ENCODE data around the gene DPYD. TPM values are rescaled to one million over a fixed set of nuclear protein-coding genes. Genes with fewer than 3 reads are reported as not detected.

The DPYD gene
- total and polyA plus RNA-seq, 10 of the 15 experiments (the other 5 are each of a cell fraction or from before 2014, with no cell fraction given): 5.7 to 23.8 (median 10.2) TPM

DNA sequence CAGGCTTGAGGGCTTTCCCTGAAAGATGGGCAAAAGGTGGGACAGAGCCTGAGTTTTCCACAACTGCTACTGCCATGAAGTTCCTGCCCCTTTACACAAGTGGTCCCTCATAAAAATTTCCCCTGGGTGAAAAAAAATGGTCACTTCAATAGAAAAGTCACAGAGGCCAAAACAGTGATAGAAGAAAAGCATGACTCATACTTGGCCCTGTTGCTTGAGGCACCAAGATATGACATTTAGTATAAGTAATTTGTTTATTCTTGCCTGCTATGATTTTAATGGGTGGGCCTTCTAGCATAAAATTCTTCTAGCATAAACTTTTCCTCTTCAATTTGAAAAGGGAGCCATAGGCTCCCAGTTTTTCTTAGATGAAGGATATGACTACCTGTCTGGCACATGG lies 280.2 kb downstream of the DPYD start:
- no peak overlapping the region for H2AFZ ChIP-seq (ENCODE audit: control insufficient read depth, low read depth, low read length)
- intact Hi-C loops (cut with micrococcal nuclease; ENCODE audit: unreplicated experiment): no loop called here
- no TSS peak for BruUV-seq (replicated peaks)
- no peak overlapping the region for H3K9ac ChIP-seq (ENCODE audit: control insufficient read depth, insufficient read depth, low read length)
- no peaks in the 10 kb centered on the region for H4K20me1 ChIP-seq (ENCODE audit: control insufficient read depth, insufficient read depth)
- H3K4me1 ChIP-seq (ENCODE audit: control insufficient read depth, insufficient read depth, low read length): no peaks in the 10 kb centered on the region
- H3K27ac ChIP-seq (ENCODE audit: control insufficient read depth, insufficient read depth): no peak overlapping the region
- no peak overlapping the region for H3K4me2 ChIP-seq (ENCODE audit: control insufficient read depth, insufficient read depth)
- TF ChIP-seq, protein P1, sequence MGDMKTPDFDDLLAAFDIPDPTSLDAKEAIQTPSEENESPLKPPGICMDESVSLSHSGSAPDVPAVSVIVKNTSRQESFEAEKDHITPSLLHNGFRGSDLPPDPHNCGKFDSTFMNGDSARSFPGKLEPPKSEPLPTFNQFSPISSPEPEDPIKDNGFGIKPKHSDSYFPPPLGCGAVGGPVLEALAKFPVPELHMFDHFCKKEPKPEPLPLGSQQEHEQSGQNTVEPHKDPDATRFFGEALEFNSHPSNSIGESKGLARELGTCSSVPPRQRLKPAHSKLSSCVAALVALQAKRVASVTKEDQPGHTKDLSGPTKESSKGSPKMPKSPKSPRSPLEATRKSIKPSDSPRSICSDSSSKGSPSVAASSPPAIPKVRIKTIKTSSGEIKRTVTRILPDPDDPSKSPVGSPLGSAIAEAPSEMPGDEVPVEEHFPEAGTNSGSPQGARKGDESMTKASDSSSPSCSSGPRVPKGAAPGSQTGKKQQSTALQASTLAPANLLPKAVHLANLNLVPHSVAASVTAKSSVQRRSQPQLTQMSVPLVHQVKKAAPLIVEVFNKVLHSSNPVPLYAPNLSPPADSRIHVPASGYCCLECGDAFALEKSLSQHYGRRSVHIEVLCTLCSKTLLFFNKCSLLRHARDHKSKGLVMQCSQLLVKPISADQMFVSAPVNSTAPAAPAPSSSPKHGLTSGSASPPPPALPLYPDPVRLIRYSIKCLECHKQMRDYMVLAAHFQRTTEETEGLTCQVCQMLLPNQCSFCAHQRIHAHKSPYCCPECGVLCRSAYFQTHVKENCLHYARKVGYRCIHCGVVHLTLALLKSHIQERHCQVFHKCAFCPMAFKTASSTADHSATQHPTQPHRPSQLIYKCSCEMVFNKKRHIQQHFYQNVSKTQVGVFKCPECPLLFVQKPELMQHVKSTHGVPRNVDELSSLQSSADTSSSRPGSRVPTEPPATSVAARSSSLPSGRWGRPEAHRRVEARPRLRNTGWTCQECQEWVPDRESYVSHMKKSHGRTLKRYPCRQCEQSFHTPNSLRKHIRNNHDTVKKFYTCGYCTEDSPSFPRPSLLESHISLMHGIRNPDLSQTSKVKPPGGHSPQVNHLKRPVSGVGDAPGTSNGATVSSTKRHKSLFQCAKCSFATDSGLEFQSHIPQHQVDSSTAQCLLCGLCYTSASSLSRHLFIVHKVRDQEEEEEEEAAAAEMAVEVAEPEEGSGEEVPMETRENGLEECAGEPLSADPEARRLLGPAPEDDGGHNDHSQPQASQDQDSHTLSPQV (IDR thresholded peaks at IDR 0.05): no peak
- TF ChIP-seq ETV6 (conservative IDR thresholded peaks at IDR 0.05 in 1 of 2, IDR thresholded peaks at IDR 0.05 in 1 of 2; ENCODE audit: borderline replicate concordance in 1 of 2, low read depth in 1 of 2) (no peak), STAT3 (IDR thresholded peaks at IDR 0.05; ENCODE audit: low read depth, low read length) (no peak), KDM1A (IDR thresholded peaks at IDR 0.05; ENCODE audit: borderline replicate concordance) (no peak), ESRRA (IDR thresholded peaks at IDR 0.05; ENCODE audit: low read length) (no peak), ZBED1 (IDR thresholded peaks at IDR 0.05; ENCODE audit: borderline replicate concordance) (no peak), NR2C1 (IDR thresholded peaks at IDR 0.05) (no peak), BMI1 (IDR thresholded peaks at IDR 0.05; ENCODE audit: borderline replicate concordance) (no peak), SIX5 (IDR thresholded peaks at IDR 0.05; ENCODE audit: low read depth, low read length, severe bottlenecking) (no peak), ZBTB40 (IDR thresholded peaks at IDR 0.05; ENCODE audit: borderline replicate concordance) (no peak), NRF1 (conservative IDR thresholded peaks at IDR 0.05; ENCODE audit: low read depth, low read length) (no peak), SMC3 (IDR thresholded peaks at IDR 0.05; ENCODE audit: borderline replicate concordance, low read length) (no peak)
- TF ChIP-seq, protein P2, sequence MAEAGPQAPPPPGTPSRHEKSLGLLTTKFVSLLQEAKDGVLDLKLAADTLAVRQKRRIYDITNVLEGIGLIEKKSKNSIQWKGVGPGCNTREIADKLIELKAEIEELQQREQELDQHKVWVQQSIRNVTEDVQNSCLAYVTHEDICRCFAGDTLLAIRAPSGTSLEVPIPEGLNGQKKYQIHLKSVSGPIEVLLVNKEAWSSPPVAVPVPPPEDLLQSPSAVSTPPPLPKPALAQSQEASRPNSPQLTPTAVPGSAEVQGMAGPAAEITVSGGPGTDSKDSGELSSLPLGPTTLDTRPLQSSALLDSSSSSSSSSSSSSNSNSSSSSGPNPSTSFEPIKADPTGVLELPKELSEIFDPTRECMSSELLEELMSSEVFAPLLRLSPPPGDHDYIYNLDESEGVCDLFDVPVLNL (IDR thresholded peaks at IDR 0.05; ENCODE audit: low read depth, low read length): no peak
- no peaks in the 10 kb centered on the region for H3K36me3 ChIP-seq (ENCODE audit: control insufficient read depth in 2 of 2, insufficient read depth in 2 of 2, low read length in 1 of 2)
- H3K9me3 ChIP-seq (replicated peaks; ENCODE audit: control insufficient read depth, insufficient read depth, low read length): no peaks in the 10 kb centered on the region
- SMC1A ChIA-PET (ENCODE audit: uncharacterized antibody, unreplicated experiment): no interaction called here
- CTCF ChIA-PET: no interaction called here
- H3K27me3 ChIP-seq (replicated peaks in 1 of 2; ENCODE audit: control insufficient read depth in 2 of 2, insufficient read depth in 2 of 2, low read length in 1 of 2): no peaks in the 10 kb centered on the region
- ATAC-seq: no peak
- POLR2A ChIA-PET: no interaction called here
- no peak for DNase-seq (ENCODE audit: low read depth, low spot score)
- H3K4me3 ChIP-seq: no peak overlapping the region
- in situ Hi-C loops (cut with MboI): no loop called here
- RAD21 ChIA-PET (ENCODE audit: unreplicated experiment): no interaction called here
- H3K79me2 ChIP-seq (ENCODE audit: control insufficient read depth, insufficient read depth, low read length): no peaks in the 10 kb centered on the region
- FAIRE-seq: no peak

Measured in GM12878 (cell line).